H9 (cell line): ENCODE measurements around the gene CATSPERB. TPM values are rescaled to one million over a fixed set of nuclear protein-coding genes. Genes with fewer than 3 reads are reported as not detected.

Experiments used
- DNase-seq: peaks from one replicate; pipeline ENCODE4 v3.0.0-alpha.2; 2017
- H2AFZ ChIP-seq: one replicate; pipeline ENCODE4 v1.6.1; 2013; ENCODE audit warnings: mild to moderate bottlenecking, low read length, control low read depth, moderate library complexity
- H2AK5ac ChIP-seq: 2 replicates; pipeline ENCODE4 v1.6.1; 2013; ENCODE audit warnings: low read length, control low read depth, mixed read lengths; ENCODE audit not compliant: insufficient read length
- H2BK120ac ChIP-seq: one replicate; pipeline ENCODE4 v1.6.1; 2013; ENCODE audit warnings: low read depth, mild to moderate bottlenecking, low read length, control low read depth, inconsistent platforms; ENCODE audit not compliant: poor library complexity, severe bottlenecking
- H2BK12ac ChIP-seq: 2 replicates; pipeline ENCODE4 v1.6.1; 2013; ENCODE audit warnings: low read length, control low read depth, mixed read lengths, low read depth; ENCODE audit not compliant: insufficient read length
- H2BK15ac ChIP-seq: 2 replicates; pipeline ENCODE4 v1.6.1; 2013; ENCODE audit warnings: low read depth, low read length, control low read depth
- H2BK20ac ChIP-seq: one replicate; pipeline ENCODE4 v1.6.1; 2013; ENCODE audit warnings: low read depth, mild to moderate bottlenecking, low read length, control low read depth, inconsistent platforms; ENCODE audit not compliant: poor library complexity, severe bottlenecking
- H2BK5ac ChIP-seq: 2 replicates; pipeline ENCODE4 v1.6.1; 2013; ENCODE audit warnings: low read length, control low read depth, mixed read lengths; ENCODE audit not compliant: insufficient read length
- H3K14ac ChIP-seq: 2 replicates; pipeline ENCODE4 v1.6.1; 2013; ENCODE audit warnings: low read length, control low read depth; ENCODE audit not compliant: insufficient read depth
- H3K18ac ChIP-seq: 2 replicates; pipeline ENCODE4 v1.6.1; 2013; ENCODE audit warnings: low read depth, mild to moderate bottlenecking, mixed read lengths, low read length, control low read depth; ENCODE audit not compliant: insufficient read length
- H3K23ac ChIP-seq: 2 replicates; pipeline ENCODE4 v1.6.1; 2013; ENCODE audit warnings: low read length, control low read depth, mixed read lengths, low read depth; ENCODE audit not compliant: insufficient read length
- H3K23me2 ChIP-seq: 2 replicates; pipeline ENCODE4 v1.6.1; 2013; ENCODE audit warnings: low read depth, mild to moderate bottlenecking, mixed read lengths, low read length, control low read depth; ENCODE audit not compliant: insufficient read length, poor library complexity, severe bottlenecking
- H3K27ac ChIP-seq: 2 replicates; pipeline ENCODE4 v1.5.1; 2013; ENCODE audit warnings: low read length, control low read depth, mixed read lengths, low read depth; ENCODE audit not compliant: insufficient read length
- H3K27me3 ChIP-seq: 2 replicates; pipeline ENCODE4 v1.6.1; 2013; ENCODE audit warnings: low read length, control low read depth, inconsistent platforms; ENCODE audit not compliant: insufficient read depth
- H3K4ac ChIP-seq: 2 replicates; pipeline ENCODE4 v1.6.1; 2013; ENCODE audit warnings: low read depth, mild to moderate bottlenecking, control low read depth, inconsistent platforms, low read length, moderate library complexity
- H3K4me1 ChIP-seq: 2 replicates; pipeline ENCODE4 v1.6.1; 2013; ENCODE audit warnings: low read length, control low read depth, inconsistent platforms; ENCODE audit not compliant: insufficient read depth
- H3K4me2 ChIP-seq: 2 replicates; pipeline ENCODE4 v1.6.1; 2013; ENCODE audit warnings: low read length, control low read depth, mixed read lengths; ENCODE audit not compliant: insufficient read length, insufficient read depth
- H3K56ac ChIP-seq: 2 replicates; pipeline ENCODE4 v1.6.1; 2013; ENCODE audit warnings: low read depth, mild to moderate bottlenecking, mixed read lengths, low read length, control low read depth; ENCODE audit not compliant: insufficient read length
- H3K79me1 ChIP-seq: 2 replicates; pipeline ENCODE4 v1.6.1; 2013; ENCODE audit warnings: low read depth, mild to moderate bottlenecking, moderate library complexity, low read length, control low read depth, inconsistent platforms; ENCODE audit not compliant: insufficient read depth, poor library complexity, severe bottlenecking
- H3K79me2 ChIP-seq: 2 replicates; pipeline ENCODE4 v1.6.1; 2013; ENCODE audit warnings: low read length, control low read depth, inconsistent platforms; ENCODE audit not compliant: insufficient read depth
- H3K9ac ChIP-seq: 2 replicates; pipeline ENCODE4 v1.6.1; 2013; ENCODE audit warnings: low read length, control low read depth, mixed read lengths; ENCODE audit not compliant: insufficient read length; ENCODE audit errors: extremely low read depth
- H3K9me3 ChIP-seq: one replicate; pipeline ENCODE4 v1.6.1; 2013; ENCODE audit warnings: low read depth, low read length, inconsistent platforms; ENCODE audit not compliant: control insufficient read depth
- H3T11ph ChIP-seq: one replicate; pipeline ENCODE4 v1.6.1; 2013; ENCODE audit warnings: mild to moderate bottlenecking, low read length, control low read depth, inconsistent platforms
- H4K20me1 ChIP-seq: one replicate; pipeline ENCODE4 v1.6.1; 2013; ENCODE audit not compliant: control insufficient read depth, insufficient read length, insufficient read depth
- H4K5ac ChIP-seq: 2 replicates; pipeline ENCODE4 v1.6.1; 2013; ENCODE audit warnings: low read depth, mild to moderate bottlenecking, mixed read lengths, low read length, control low read depth; ENCODE audit not compliant: insufficient read length
- H4K8ac ChIP-seq: replicated peaks from 2 replicates; pipeline ENCODE4 v1.6.1; 2013; ENCODE audit warnings: low read length, control low read depth, mixed read lengths, low read depth; ENCODE audit not compliant: insufficient read length
- H4K91ac ChIP-seq: 2 replicates; pipeline ENCODE4 v1.6.1; 2013; ENCODE audit warnings: low read depth, mild to moderate bottlenecking, moderate library complexity, mixed read lengths, low read length, control low read depth; ENCODE audit not compliant: insufficient read length
- H3K27ac Mint-ChIP-seq, 3 experiments: 2 replicates in 2 of 3; 3 replicates in 1 of 3; pipeline ENCODE4 v1.8.0; 2020 to 2021; ENCODE audit warnings: mixed read lengths in 3 of 3, mild to moderate bottlenecking in 1 of 3, moderate library complexity in 1 of 3
- H3K27me3 Mint-ChIP-seq: 2 replicates; pipeline ENCODE4 v1.8.0; 2021; ENCODE audit warnings: low read depth, mild to moderate bottlenecking, moderate library complexity, mixed read lengths
- H3K36me3 Mint-ChIP-seq, 3 experiments: 2 replicates in 2 of 3; 3 replicates in 1 of 3; pipeline ENCODE4 v1.8.0; 2020 to 2021; ENCODE audit warnings: low read depth in 3 of 3, mixed read lengths in 3 of 3; ENCODE audit not compliant: insufficient read depth in 1 of 3
- H3K4me1 Mint-ChIP-seq, 2 experiments: 2 replicates each; pipeline ENCODE4 v1.8.0; 2020; ENCODE audit warnings: mixed read lengths in 2 of 2
- H3K4me3 Mint-ChIP-seq, 2 experiments: 2 replicates in 1 of 2; 3 replicates in 1 of 2; pipeline ENCODE4 v1.8.0; 2020 to 2021; ENCODE audit warnings: mild to moderate bottlenecking in 2 of 2, mixed read lengths in 2 of 2, moderate library complexity in 1 of 2
- H3K9me3 Mint-ChIP-seq, 2 experiments: 2 replicates in 1 of 2; 3 replicates in 1 of 2; pipeline ENCODE4 v1.8.0; 2020; ENCODE audit warnings: mild to moderate bottlenecking in 2 of 2, mixed read lengths in 2 of 2, moderate library complexity in 1 of 2
- WGBS: extraction: QIAGEN DNeasy Blood & Tissue Kit; methylation state at CpG from one replicate; pipeline ENCODE4 v1.1.7; 2013; ENCODE audit warnings: missing lambda C conversion rate, low lambda C conversion rate, mixed read lengths; ENCODE audit not compliant: insufficient read length; ENCODE audit errors: extremely low coverage; 5-methylcytosine and 5-hydroxymethylcytosine counted together
- total RNA-seq: library from RNA; stranded (reverse); gene quantifications from 2 replicates; pipeline ENCODE4 v1.2.1, GENCODE V29; 2021
- TF ChIP-seq, protein P1 (sequence below): fragments of 200-600 bp; sonication (generic); conservative IDR thresholded peaks from 3 replicates; pipeline ENCODE4 v1.8.0; 2021; ENCODE audit warnings: antibody characterized with exemption, mild to moderate bottlenecking

CATSPERB gene
- total RNA-seq, 1 experiment from 2014 or later: 0.48 TPM

DNA sequence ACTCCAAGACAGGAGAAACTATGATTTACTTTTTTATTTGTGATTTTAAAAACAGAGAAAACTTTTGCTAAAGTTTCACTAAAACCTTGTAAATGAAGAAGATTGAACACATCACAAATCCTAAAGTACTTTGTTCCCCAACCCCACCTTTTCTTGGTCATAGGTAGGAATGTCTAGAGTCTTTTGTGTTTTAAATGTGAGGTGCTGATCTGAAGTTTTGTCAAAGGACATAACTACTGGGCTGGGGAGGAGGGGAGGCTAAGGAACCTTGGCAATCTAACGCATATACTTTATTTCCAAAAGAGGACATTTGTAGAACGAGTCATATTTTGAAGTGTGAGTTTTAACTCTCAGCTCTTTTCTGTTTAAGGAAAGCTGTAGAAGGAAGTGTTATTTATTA is 37.2 kb downstream of the CATSPERB start:
- peaks cover 13 to 14% of the 10 kb centered on the region in 2 experiments; a peak in 3 of 5 replicates for H3K9me3 Mint-ChIP-seq
- Histone ChIP-seq H4K91ac (no peak overlapping the region), H4K5ac (no peak overlapping the region), H4K8ac (no peak overlapping the region), H2AK5ac (no peak overlapping the region), H2BK15ac (no peak overlapping the region), H2AFZ (no peak overlapping the region), H3K79me1 (no peaks in the 10 kb centered on the region), H2BK12ac (no peak overlapping the region), H3K23me2 (no peaks in the 10 kb centered on the region), H3T11ph (no peak overlapping the region), H3K9ac (no peak overlapping the region), H3K4ac (no peak overlapping the region), H3K23ac (no peak overlapping the region), H3K27me3 (no peaks in the 10 kb centered on the region), H3K27ac (no peak overlapping the region), H3K4me2 (no peak overlapping the region), H3K4me1 (no peaks in the 10 kb centered on the region), H3K56ac (no peak overlapping the region), H3K9me3 (no peaks in the 10 kb centered on the region), H2BK120ac (no peak overlapping the region), H2BK20ac (no peak overlapping the region), H3K14ac (no peak overlapping the region), H4K20me1 (no peaks in the 10 kb centered on the region), H3K18ac (no peak overlapping the region), H3K79me2 (no peaks in the 10 kb centered on the region), H2BK5ac (no peak overlapping the region)
- H3K4me1 Mint-ChIP-seq: peaks cover 8 to 9% of the 10 kb centered on the region in 2 experiments
- no CpG with 5 or more reads among the region's 2 CpGs for WGBS
- H3K36me3 Mint-ChIP-seq: no peaks in the 10 kb centered on the region; a peak in 4 of 7 replicates
- peak overlapping the region in 1 of 3 experiments; percentile 66; a peak in 2 of 7 replicates for H3K27ac Mint-ChIP-seq
- DNase-seq: no peak
- H3K27me3 Mint-ChIP-seq: no peaks in the 10 kb centered on the region; the same call in 1 of the 2 replicates
- H3K4me3 Mint-ChIP-seq: no peak overlapping the region
- TF ChIP-seq, protein P1, sequence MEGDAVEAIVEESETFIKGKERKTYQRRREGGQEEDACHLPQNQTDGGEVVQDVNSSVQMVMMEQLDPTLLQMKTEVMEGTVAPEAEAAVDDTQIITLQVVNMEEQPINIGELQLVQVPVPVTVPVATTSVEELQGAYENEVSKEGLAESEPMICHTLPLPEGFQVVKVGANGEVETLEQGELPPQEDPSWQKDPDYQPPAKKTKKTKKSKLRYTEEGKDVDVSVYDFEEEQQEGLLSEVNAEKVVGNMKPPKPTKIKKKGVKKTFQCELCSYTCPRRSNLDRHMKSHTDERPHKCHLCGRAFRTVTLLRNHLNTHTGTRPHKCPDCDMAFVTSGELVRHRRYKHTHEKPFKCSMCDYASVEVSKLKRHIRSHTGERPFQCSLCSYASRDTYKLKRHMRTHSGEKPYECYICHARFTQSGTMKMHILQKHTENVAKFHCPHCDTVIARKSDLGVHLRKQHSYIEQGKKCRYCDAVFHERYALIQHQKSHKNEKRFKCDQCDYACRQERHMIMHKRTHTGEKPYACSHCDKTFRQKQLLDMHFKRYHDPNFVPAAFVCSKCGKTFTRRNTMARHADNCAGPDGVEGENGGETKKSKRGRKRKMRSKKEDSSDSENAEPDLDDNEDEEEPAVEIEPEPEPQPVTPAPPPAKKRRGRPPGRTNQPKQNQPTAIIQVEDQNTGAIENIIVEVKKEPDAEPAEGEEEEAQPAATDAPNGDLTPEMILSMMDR: no peak
